BJ (cell line): ENCODE data around the gene LCA5. TPM values are rescaled to one million over a fixed set of nuclear protein-coding genes. Genes with fewer than 3 reads are reported as not detected.

Experiments
- CTCF ChIA-PET: fragments of 350-600 bp; formaldehyde crosslinking; extraction: SDS; loops from one replicate; lab custom pipeline; 2021; ENCODE audit warnings: antibody characterized with exemption, inconsistent platforms; lab: Yijun Ruan, JAX
- POLR2A ChIA-PET: fragments of 300-600 bp; sonication (Branson Sonifier 250); formaldehyde crosslinking; extraction: SDS; loops from one replicate; lab custom pipeline; 2021; ENCODE audit warnings: antibody characterized with exemption; lab: Charles Lee
- DNase-seq: peaks from one replicate; pipeline ENCODE4 v3.0.0-alpha.2; 2011; ENCODE audit warnings: low read depth
- H3K27me3 ChIP-seq: 2 replicates; pipeline ENCODE4 v1.6.0; 2011; ENCODE audit warnings: low read length; ENCODE audit not compliant: control insufficient read depth, insufficient read depth
- H3K36me3 ChIP-seq: 2 replicates; pipeline ENCODE4 v1.5.1; 2011; ENCODE audit warnings: low read length; ENCODE audit not compliant: control insufficient read depth, insufficient read depth
- H3K4me3 ChIP-seq: 2 replicates; pipeline ENCODE4 v1.5.1; 2011; ENCODE audit warnings: low read depth, mild to moderate bottlenecking, control low read depth, low read length
- CTCF ChIP-seq: IDR thresholded peaks from 2 replicates; pipeline ENCODE4 v1.5.1; 2011; ENCODE audit warnings: low read depth, mild to moderate bottlenecking, control low read depth, inconsistent platforms, low read length, moderate library complexity; ENCODE audit not compliant: insufficient read depth
- polyA plus RNA-seq: library from polyadenylated mRNA; depleted of rRNA; stranded (reverse); fragments of >200 nt; gene quantifications from 2 replicates; pipeline ENCODE4 v1.2.3, GENCODE V29; 2011

Gene LCA5
- polyA plus RNA-seq, 1 experiment, result 0.94 TPM

DNA sequence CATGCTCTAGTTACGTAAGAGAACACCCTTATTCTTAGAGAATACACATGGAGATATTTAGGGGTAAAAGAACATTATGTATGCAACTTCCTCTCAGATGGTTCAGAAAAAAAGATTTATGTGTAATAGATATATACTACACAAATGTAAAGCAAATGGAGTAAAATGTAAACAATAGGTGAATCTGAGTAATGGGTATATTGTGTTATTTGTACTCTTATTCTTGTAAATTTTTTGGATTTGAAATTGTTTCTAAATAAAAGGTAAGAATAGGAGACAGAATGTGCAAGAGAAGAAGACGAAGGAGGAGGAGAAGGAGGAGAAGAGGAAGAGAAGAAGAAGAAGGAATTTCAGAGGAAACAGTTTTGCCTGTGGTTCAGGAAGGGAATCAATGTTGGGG lies 22.5 kb upstream of the LCA5 start:
- no peak for DNase-seq
- no peak for TF ChIP-seq CTCF
- H3K36me3 ChIP-seq, result no peaks in the 10 kb centered on the region
- ChIA-PET CTCF (no interaction called here), POLR2A (no interaction called here)
- no peaks in the 10 kb centered on the region for H3K27me3 ChIP-seq
- H3K4me3 ChIP-seq, result no peak overlapping the region

GRCh38 chr6:79557673-79558467 lies 20.6 kb upstream of the LCA5 start:
- H3K27me3 ChIP-seq, result no peaks in the 10 kb centered on the region
- ChIA-PET CTCF (interaction anchor here (1.8 kb wide), 2 partner anchors 11 to 13 kb away, joined by 6 to 8 read pairs; no protein-coding TSS in a partner anchor), POLR2A (no interaction called here)
- no peak overlapping the region for H3K4me3 ChIP-seq
- TF ChIP-seq CTCF, result no peak
- no peaks in the 10 kb centered on the region for H3K36me3 ChIP-seq
- DNase-seq, result no peak

DNA sequence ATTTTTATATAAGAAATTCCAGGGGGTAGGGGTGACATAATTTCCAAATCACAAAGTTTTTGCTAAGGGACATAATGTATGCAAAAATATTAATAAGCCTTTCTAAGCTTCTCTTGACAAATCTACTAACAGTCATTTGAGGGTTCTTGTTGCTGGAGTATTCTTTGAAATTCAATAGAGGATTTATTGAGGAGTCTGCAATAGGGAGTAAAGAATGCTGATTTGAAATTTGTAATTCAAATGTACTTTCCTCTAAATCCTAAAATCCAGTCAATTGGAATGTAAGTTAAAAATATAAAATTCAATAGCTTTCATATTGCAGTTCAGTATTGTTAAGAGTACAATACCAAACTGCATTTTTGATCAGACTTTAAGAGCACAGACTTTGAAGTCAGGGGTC lies 17.1 kb upstream of the LCA5 start:
- ChIA-PET CTCF (interaction anchor here (2.8 to 2.9 kb wide), 2 partner anchors 10 to 16 kb away, joined by 7 read pairs; no protein-coding TSS in a partner anchor), POLR2A (no interaction called here)
- no peak for DNase-seq
- no peak for TF ChIP-seq CTCF
- H3K27me3 ChIP-seq, result no peaks in the 10 kb centered on the region
- H3K36me3 ChIP-seq, result no peaks in the 10 kb centered on the region
- H3K4me3 ChIP-seq, result no peak overlapping the region

DNA sequence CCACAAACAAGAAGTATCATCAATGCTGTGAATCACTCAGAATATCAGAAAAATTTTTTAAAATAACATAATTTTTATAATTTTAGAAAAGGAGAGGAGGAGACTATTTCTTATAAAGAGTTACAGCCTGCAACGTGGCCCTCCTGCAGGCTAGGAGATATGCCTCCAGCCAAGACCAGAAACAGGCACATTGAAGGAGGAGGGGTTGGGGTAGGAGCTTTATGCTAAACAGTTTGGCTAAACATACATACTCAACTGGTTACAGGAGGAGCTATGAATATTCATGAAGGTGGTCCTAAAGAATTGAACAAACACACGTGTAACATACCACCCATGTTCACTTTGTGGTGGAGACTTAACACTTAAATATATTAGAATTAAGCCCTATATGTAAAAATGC lies 14.2 kb upstream of the LCA5 start:
- no peak overlapping the region for H3K4me3 ChIP-seq
- POLR2A ChIA-PET, result no interaction called here
- no peaks in the 10 kb centered on the region for H3K27me3 ChIP-seq
- H3K36me3 ChIP-seq, result peaks cover 2% of the 10 kb centered on the region; the same call in 1 of the 2 replicates
- no peak for TF ChIP-seq CTCF
- DNase-seq, result no peak
- CTCF ChIA-PET, result no interaction called here

GRCh38 chr6:79548304-79548703 lies 11.1 kb upstream of the LCA5 start:
- no peak for DNase-seq
- Histone ChIP-seq H3K4me3 (no peak overlapping the region), H3K27me3 (no peaks in the 10 kb centered on the region), H3K36me3 (peaks cover 2% of the 10 kb centered on the region; the same call in 1 of the 2 replicates)
- ChIA-PET CTCF (no interaction called here), POLR2A (no interaction called here)
- no peak for TF ChIP-seq CTCF
